Inflammatory macrophage (primary cell): Measurements from ENCODE around the gene RFPL4A.

Source experiments
- DNase-seq, 2 donors: peaks; one replicate each; pipeline ENCODE4 v3.0.0-alpha.2; 2020 to 2022

The RFPL4A gene

DNA sequence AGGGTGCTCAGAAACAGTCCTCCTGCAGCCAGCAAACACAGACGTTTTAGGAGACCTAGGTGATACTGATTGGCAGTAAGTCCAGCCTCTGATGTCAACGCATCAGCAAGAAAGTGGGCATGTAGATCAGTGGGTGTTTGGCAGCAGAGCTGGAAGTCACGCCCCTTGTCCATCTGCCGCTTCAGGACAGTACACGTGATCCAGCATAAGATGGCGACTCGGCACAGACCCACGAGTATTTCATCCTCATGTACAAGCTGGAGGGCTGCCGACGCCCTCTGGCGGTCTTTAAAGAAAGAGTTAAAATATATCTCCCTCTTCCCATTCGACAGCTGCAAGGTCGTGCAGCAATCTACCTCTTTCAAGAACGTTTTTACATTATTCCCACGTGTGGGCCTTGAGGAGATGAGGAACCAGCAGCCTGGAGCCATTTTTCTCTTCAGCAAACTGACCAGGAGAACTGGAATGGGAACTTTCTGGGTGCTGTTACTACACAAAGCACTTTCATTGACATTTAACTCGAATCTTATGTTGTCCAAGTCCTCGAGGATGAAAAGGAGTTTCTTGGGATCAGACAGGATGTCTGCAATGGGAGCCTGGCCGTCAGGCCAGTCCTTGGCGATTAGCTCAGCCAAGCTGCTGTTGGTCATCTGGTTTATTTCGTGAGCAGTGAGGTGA lies 50.6 kb downstream of the RFPL4A start:
- peak; percentile 50 to 56 for DNase-seq

DNA sequence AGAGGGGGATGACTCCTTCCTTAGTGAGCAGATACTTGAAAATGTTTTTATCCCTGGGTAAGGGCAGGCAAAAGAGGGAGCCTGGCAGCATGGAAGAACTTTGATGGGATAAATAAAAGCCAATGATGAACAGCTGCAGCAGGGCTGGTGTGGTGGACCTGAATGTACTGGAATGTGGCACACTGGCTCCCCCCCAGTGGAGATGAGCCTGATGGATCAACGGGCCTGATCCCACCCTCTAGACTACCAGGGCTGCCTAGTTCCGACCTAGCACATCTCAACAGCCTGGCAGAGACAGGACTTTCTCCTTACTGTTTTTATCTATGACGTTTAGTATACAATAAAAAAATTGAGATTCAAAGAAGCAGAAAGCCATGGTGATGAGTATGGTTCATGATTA lies 52.4 kb downstream of the RFPL4A start:
- no peak for DNase-seq

DNA sequence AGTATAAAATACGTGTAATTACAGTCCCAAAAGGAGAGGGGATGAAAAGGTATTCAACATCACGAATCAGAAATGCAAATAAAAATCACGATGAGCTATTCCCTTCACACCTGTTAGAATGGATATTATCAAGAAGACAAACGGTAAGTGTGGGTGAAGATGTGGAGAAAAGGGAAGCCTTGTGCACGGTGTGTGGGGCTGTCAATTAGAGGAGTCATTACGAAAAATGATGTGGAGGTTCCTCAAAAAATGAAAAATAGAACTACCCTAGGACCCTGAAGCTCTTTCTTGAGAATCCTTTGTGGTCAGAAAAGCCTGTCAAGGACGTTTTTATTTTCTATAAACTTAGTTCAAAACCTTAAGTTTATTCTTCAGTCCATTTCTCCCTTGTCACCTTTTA lies 53.6 kb downstream of the RFPL4A start:
- no peak for DNase-seq
